ENCODE measurements around the gene MMEL1. TPM values are rescaled to one million over a fixed set of nuclear protein-coding genes. Genes with fewer than 3 reads are reported as not detected.
A peak's percentile ranks its signal among the peaks of the same experiment; 100 is the strongest.

Gene MMEL1
- polyA plus RNA-seq, 3 donors: 2.3 to 3.3 (median 2.5) TPM

GRCh38 chr1:2643414-2644077 lies 10.7 kb upstream of the MMEL1 start:
- no peak for DNase-seq (ENCODE audit: low read depth in 3 of 3, low spot score in 2 of 3)

- DNase-seq (ENCODE audit: low read depth in 3 of 3, low spot score in 2 of 3): peak; percentile 82 to 91 (median 85)
Observed at GRCh38 chr1:2642560-2643413, 10.0 kb upstream of the MMEL1 start.

GRCh38 chr1:2642131-2642559 lies 9.3 kb upstream of the MMEL1 start:
- DNase-seq (ENCODE audit: low read depth in 3 of 3, low spot score in 2 of 3): no peak

GRCh38 chr1:2641381-2642130 lies 8.7 kb upstream of the MMEL1 start:
- no peak for DNase-seq (ENCODE audit: low read depth in 3 of 3, low spot score in 2 of 3)

- DNase-seq (ENCODE audit: low read depth in 3 of 3, low spot score in 2 of 3): no peak
Observed at GRCh38 chr1:2640626-2641025, 7.8 kb upstream of the MMEL1 start.

- DNase-seq (ENCODE audit: low read depth in 3 of 3, low spot score in 2 of 3): no peak
Observed at GRCh38 chr1:2639607-2640521, 7.0 kb upstream of the MMEL1 start.

GRCh38 chr1:2639203-2639602 lies 6.4 kb upstream of the MMEL1 start:
- no peak for DNase-seq (ENCODE audit: low read depth in 3 of 3, low spot score in 2 of 3)

- no peak for DNase-seq (ENCODE audit: low read depth in 3 of 3, low spot score in 2 of 3)
Observed at GRCh38 chr1:2638466-2639115, 5.8 kb upstream of the MMEL1 start.

- no peak for DNase-seq (ENCODE audit: low read depth in 3 of 3, low spot score in 2 of 3)
Observed at GRCh38 chr1:2637442-2638145, 4.8 kb upstream of the MMEL1 start.

- DNase-seq (ENCODE audit: low read depth in 3 of 3, low spot score in 2 of 3): no peak
Observed at GRCh38 chr1:2636733-2637132, 3.9 kb upstream of the MMEL1 start.

GRCh38 chr1:2635361-2636010 lies 2.7 kb upstream of the MMEL1 start:
- DNase-seq (ENCODE audit: low read depth in 3 of 3, low spot score in 2 of 3): no peak

GRCh38 chr1:2633936-2634491 lies 1.2 kb upstream of the MMEL1 start:
- no peak for DNase-seq (ENCODE audit: low read depth in 3 of 3, low spot score in 2 of 3)

- DNase-seq (ENCODE audit: low read depth in 3 of 3, low spot score in 2 of 3): no peak
Observed at GRCh38 chr1:2633366-2633935, 635 bp upstream of the MMEL1 start.

- no peak for DNase-seq (ENCODE audit: low read depth in 3 of 3, low spot score in 2 of 3)
Observed at GRCh38 chr1:2632051-2632430, 775 bp downstream of the MMEL1 start.

GRCh38 chr1:2631136-2632050 lies 1.4 kb downstream of the MMEL1 start:
- no peak for DNase-seq (ENCODE audit: low read depth in 3 of 3, low spot score in 2 of 3)

GRCh38 chr1:2630498-2631135 lies 2.2 kb downstream of the MMEL1 start:
- no peak for DNase-seq (ENCODE audit: low read depth in 3 of 3, low spot score in 2 of 3)

Data from right renal cortex interstitium (tissue), 3 donors.